ENCODE measurements around the gene SLAMF9. TPM values are rescaled to one million over a fixed set of nuclear protein-coding genes. Genes with fewer than 3 reads are reported as not detected.
"Not testable (repeated sequence)": the region's sequence is repeated elsewhere in the genome, so short reads cannot be mapped to it uniquely, and the experiment has no call there.

The SLAMF9 gene
- total RNA-seq, 1 donor: not detected

- H3K4me3 ChIP-seq (ENCODE audit: low read depth, low read length): no peak overlapping the region
- no peak for DNase-seq (ENCODE audit: low read depth)
- no peak for TF ChIP-seq CTCF (IDR thresholded peaks at IDR 0.05; ENCODE audit: insufficient read depth, low read depth, low read length)
Measured at GRCh38 chr1:159911326-159912070, 42.5 kb downstream of the SLAMF9 start.

GRCh38 chr1:159908031-159908940 lies 45.8 kb downstream of the SLAMF9 start:
- DNase-seq (ENCODE audit: low read depth): no peak
- no peak for TF ChIP-seq CTCF (IDR thresholded peaks at IDR 0.05; ENCODE audit: insufficient read depth, low read depth, low read length)
- no peak overlapping the region for H3K4me3 ChIP-seq (ENCODE audit: low read depth, low read length)

- DNase-seq (ENCODE audit: low read depth): no peak
- no peak overlapping the region for H3K4me3 ChIP-seq (ENCODE audit: low read depth, low read length)
- no peak for TF ChIP-seq CTCF (IDR thresholded peaks at IDR 0.05; ENCODE audit: insufficient read depth, low read depth, low read length)
Measured at GRCh38 chr1:159906960-159907359, 47.1 kb downstream of the SLAMF9 start.

GRCh38 chr1:159904036-159904435 lies 50.0 kb downstream of the SLAMF9 start:
- not testable (repeated sequence) for H3K4me3 ChIP-seq (ENCODE audit: low read depth, low read length); DNase-seq (ENCODE audit: low read depth)

GRCh38 chr1:159902541-159902940 lies 51.5 kb downstream of the SLAMF9 start:
- no peak for TF ChIP-seq CTCF (IDR thresholded peaks at IDR 0.05; ENCODE audit: insufficient read depth, low read depth, low read length)
- no peak overlapping the region for H3K4me3 ChIP-seq (ENCODE audit: low read depth, low read length)
- DNase-seq (ENCODE audit: low read depth): no peak

Other genes starting within 250 kb of the SLAMF9 start
- not detected in 2 replicates for gene CRP, start 239.6 kb downstream of the SLAMF9 start, total RNA-seq
- 5.8 and 6.0 TPM in 2 replicates for gene DUSP23, start 173.3 kb downstream of the SLAMF9 start, total RNA-seq
- not detected in 2 replicates for gene FCRL6, start 151.9 kb downstream of the SLAMF9 start, total RNA-seq
- not detected in 2 replicates for gene SLAMF8, start 127.4 kb downstream of the SLAMF9 start, total RNA-seq
- gene VSIG8, start 91.6 kb downstream of the SLAMF9 start, total RNA-seq: under 0.01 TPM in 1 of 2 replicates, not detected in the other
- gene CFAP45, start 54.1 kb downstream of the SLAMF9 start, total RNA-seq: 0.32 and 0.43 TPM in 2 replicates
- 167 and 277 TPM in 2 replicates for gene TAGLN2, start 28.7 kb downstream of the SLAMF9 start, total RNA-seq
- not detected in 2 replicates for gene IGSF9, start 8.6 kb downstream of the SLAMF9 start, total RNA-seq
- gene PIGM, start 77.8 kb upstream of the SLAMF9 start, total RNA-seq: 4.2 and 6.0 TPM in 2 replicates
- under 0.01 TPM in 1 of 2 replicates, not detected in the other for gene KCNJ10, start 115.9 kb upstream of the SLAMF9 start, total RNA-seq
- not detected in 2 replicates for gene KCNJ9, start 127.3 kb upstream of the SLAMF9 start, total RNA-seq
- gene IGSF8, start 144.4 kb upstream of the SLAMF9 start, total RNA-seq: 13.9 and 14.7 TPM in 2 replicates
- not detected in 2 replicates for gene ATP1A2, start 161.5 kb upstream of the SLAMF9 start, total RNA-seq
- not detected in 2 replicates for gene ATP1A4, start 197.4 kb upstream of the SLAMF9 start, total RNA-seq
- gene CASQ1, start 236.3 kb upstream of the SLAMF9 start, total RNA-seq: not detected in 2 replicates